Esophagus muscularis mucosa (tissue), 4 donors: Measurements from ENCODE around the gene DOCK2. TPM values are rescaled to one million over a fixed set of nuclear protein-coding genes. Genes with fewer than 3 reads are reported as not detected.

Experiments
- DNase-seq: peaks from one replicate; pipeline ENCODE4 v3.0.0-alpha.2; 2017; ENCODE audit errors: extremely low spot score
- H3K27ac ChIP-seq, 4 donors: fragments of 200-600 bp; sonication (generic); replicated peaks in 1 of 4; 1 replicate in 3 of 4; 2 replicates in 1 of 4; pipeline ENCODE4 v1.5.1; 2016 to 2019; ENCODE audit warnings: mild to moderate bottlenecking in 1 of 4
- H3K27me3 ChIP-seq, 4 donors: fragments of 200-600 bp; sonication (generic); one replicate each; pipeline versions ENCODE4 v1.5.1 to v1.6.0; 2016 to 2019
- H3K36me3 ChIP-seq, 4 donors: fragments of 200-600 bp; sonication (generic); one replicate each; pipeline ENCODE4 v1.5.1; 2016 to 2019
- H3K4me1 ChIP-seq, 4 donors: fragments of 200-600 bp; sonication (generic); one replicate each; pipeline ENCODE4 v1.5.1; 2016 to 2019
- H3K4me3 ChIP-seq, 4 donors: fragments of 200-600 bp; sonication (generic); 1 replicate in 2 of 4; 2 replicates in 2 of 4; pipeline ENCODE4 v1.5.1; 2016 to 2019; ENCODE audit warnings: mild to moderate bottlenecking in 4 of 4, moderate library complexity in 1 of 4
- H3K9me3 ChIP-seq, 4 donors: fragments of 200-600 bp; sonication (generic); 1 replicate in 3 of 4; 2 replicates in 1 of 4; pipeline ENCODE4 v1.5.1; 2016 to 2019
- CTCF ChIP-seq, 3 experiments: fragments of 200-600 bp in 2 of 3; fragments of 450-650 bp in 1 of 3; sonication (generic) in 2 of 3; IDR thresholded peaks; one replicate each; pipeline ENCODE4 v1.5.1; 2017 to 2019; ENCODE audit warnings: antibody characterized with exemption in 3 of 3, mild to moderate bottlenecking in 2 of 3, moderate library complexity in 1 of 3
- EP300 ChIP-seq: sonication (generic); formaldehyde crosslinking; IDR thresholded peaks from one replicate; pipeline ENCODE4 v1.6.1; 2017; ENCODE audit warnings: antibody characterized with exemption
- POLR2A ChIP-seq: fragments of 450-650 bp; IDR thresholded peaks from one replicate; pipeline ENCODE4 v1.6.1; 2017; ENCODE audit warnings: antibody characterized with exemption, moderate library complexity, mild to moderate bottlenecking, low read depth
- POLR2AphosphoS5 ChIP-seq, 2 donors: sonication (generic); formaldehyde crosslinking; IDR thresholded peaks; one replicate each; pipeline ENCODE4 v1.6.1; 2017; ENCODE audit warnings: antibody characterized with exemption in 2 of 2
- WGBS: methylation state at CpG from one replicate; pipeline ENCODE4 v1.1.5; 2018; 5-methylcytosine and 5-hydroxymethylcytosine counted together
- intact Hi-C: fragments of 100-400 bp; cut with DNase I; formaldehyde crosslinking; loops from one replicate; pipeline ENCODE4 v1.15.1; 2023
- total RNA-seq, 4 donors: library from RNA; depleted of rRNA; stranded (reverse); fragments of >200 nt; gene quantifications; one replicate each; pipeline versions ENCODE4 v1.1.0 to v1.2.1, GENCODE V29; 2016

Gene DOCK2
- total RNA-seq, 4 donors from 2014 or later, result 9.2 to 18.3 (median 13.7) TPM

GRCh38 chr5:169767938-169768337, 130.9 kb downstream of the DOCK2 start:
- TF ChIP-seq POLR2AphosphoS5 (IDR thresholded peaks at IDR 0.05) (no peak), POLR2A (no peak), CTCF (IDR thresholded peaks at IDR 0.05) (no peak), EP300 (no peak)
- no peak for DNase-seq
- intact Hi-C loops, result no loop called here

GRCh38 chr5:169768416-169768815, 131.3 kb downstream of the DOCK2 start:
- no peaks in the 10 kb centered on the region for H3K4me1 ChIP-seq
- no peak for DNase-seq
- no peak overlapping the region for H3K4me3 ChIP-seq
- WGBS, result 33% methylated on average over 1 of the region's 1 CpG
- H3K9me3 ChIP-seq, result no peaks in the 10 kb centered on the region
- no peaks in the 10 kb centered on the region for H3K36me3 ChIP-seq
- intact Hi-C loops, result no loop called here
- no peak for TF ChIP-seq CTCF (IDR thresholded peaks at IDR 0.05)
- TF ChIP-seq POLR2A, result no peak
- no peak for TF ChIP-seq EP300
- TF ChIP-seq POLR2AphosphoS5 (IDR thresholded peaks at IDR 0.05), result no peak
- H3K27me3 ChIP-seq, result peaks cover 0 to 5% (median 0%) of the 10 kb centered on the region in 4 donors
- H3K27ac ChIP-seq, result no peak overlapping the region

More at GRCh38 chr5:169767938-169768337, 130.9 kb downstream of the DOCK2 start:
- Histone ChIP-seq H3K4me3 (no peak overlapping the region), H3K27ac (no peak overlapping the region), H3K27me3 (peaks cover 0 to 5% (median 0%) of the 10 kb centered on the region in 4 donors), H3K9me3 (no peaks in the 10 kb centered on the region), H3K36me3 (no peaks in the 10 kb centered on the region), H3K4me1 (no peaks in the 10 kb centered on the region)
- 63% methylated on average over 6 of the region's 6 CpGs for WGBS

- no peak overlapping the region for H3K27ac ChIP-seq
- H3K9me3 ChIP-seq, result no peaks in the 10 kb centered on the region
- no peak for DNase-seq
- intact Hi-C loops, result no loop called here
- H3K36me3 ChIP-seq, result no peaks in the 10 kb centered on the region
- TF ChIP-seq POLR2A (no peak), CTCF (IDR thresholded peaks at IDR 0.05) (no peak), POLR2AphosphoS5 (IDR thresholded peaks at IDR 0.05) (no peak), EP300 (no peak)
- H3K27me3 ChIP-seq, result peaks cover 0 to 5% (median 0%) of the 10 kb centered on the region in 4 donors
- WGBS, result 75% methylated on average over 1 of the region's 1 CpG
- no peaks in the 10 kb centered on the region for H3K4me1 ChIP-seq
- no peak overlapping the region for H3K4me3 ChIP-seq
Observed at GRCh38 chr5:169770109-169770508, 133.0 kb downstream of the DOCK2 start.

GRCh38 chr5:169772256-169772655, 135.2 kb downstream of the DOCK2 start:
- no peaks in the 10 kb centered on the region for H3K9me3 ChIP-seq
- no peak overlapping the region for H3K27ac ChIP-seq
- intact Hi-C loops, result no loop called here
- H3K27me3 ChIP-seq, result peaks cover 0 to 5% (median 0%) of the 10 kb centered on the region in 4 donors
- no peak for TF ChIP-seq POLR2A
- TF ChIP-seq CTCF (IDR thresholded peaks at IDR 0.05), result no peak
- no peak for TF ChIP-seq EP300
- no peak for TF ChIP-seq POLR2AphosphoS5 (IDR thresholded peaks at IDR 0.05)
- no peaks in the 10 kb centered on the region for H3K4me1 ChIP-seq
- no peaks in the 10 kb centered on the region for H3K36me3 ChIP-seq
- H3K4me3 ChIP-seq, result no peak overlapping the region
- DNase-seq, result no peak
- WGBS, result 86% methylated on average over 2 of the region's 2 CpGs

GRCh38 chr5:169772688-169773087, 135.6 kb downstream of the DOCK2 start:
- H3K4me1 ChIP-seq, result no peaks in the 10 kb centered on the region
- TF ChIP-seq POLR2A, result no peak
- no peak for TF ChIP-seq CTCF (IDR thresholded peaks at IDR 0.05)
- no peaks in the 10 kb centered on the region for H3K9me3 ChIP-seq
- no peak for DNase-seq
- no peak overlapping the region for H3K27ac ChIP-seq
- no peak overlapping the region for H3K4me3 ChIP-seq
- no peaks in the 10 kb centered on the region for H3K36me3 ChIP-seq
- 67% methylated on average over 6 of the region's 6 CpGs for WGBS
- intact Hi-C loops, result no loop called here
- peaks cover 0 to 5% (median 0%) of the 10 kb centered on the region in 4 donors for H3K27me3 ChIP-seq
